NCI-H1417 (cell line): Measurements from ENCODE around the gene UGT1A1.

Experiments
- DNase-seq, 3 experiments: peaks; one replicate each; lab custom pipeline; 2025; lab: John Stamatoyannopoulos, UW

Gene UGT1A1

GRCh38 chr2:233758141-233758540, 1.9 kb upstream of the UGT1A1 start:
- DNase-seq = no peak

GRCh38 chr2:233758849-233759248, 1.2 kb upstream of the UGT1A1 start:
- DNase-seq = no peak

GRCh38 chr2:233761040-233761769, 1.1 kb downstream of the UGT1A1 start:
- DNase-seq = no peak

GRCh38 chr2:233764264-233764663, 4.2 kb downstream of the UGT1A1 start:
- DNase-seq = no peak

- no peak for DNase-seq
Observed at GRCh38 chr2:233764761-233765160, 4.7 kb downstream of the UGT1A1 start.

- DNase-seq = no peak
Observed at GRCh38 chr2:233766416-233766815, 6.3 kb downstream of the UGT1A1 start.

- DNase-seq = peak in 1 of 3 experiments; percentile 8
Observed at GRCh38 chr2:233768076-233768475, 8.0 kb downstream of the UGT1A1 start.

- no peak for DNase-seq
Observed at GRCh38 chr2:233769260-233769659, 9.2 kb downstream of the UGT1A1 start.

- DNase-seq = no peak
Observed at GRCh38 chr2:233772153-233772552, 12.1 kb downstream of the UGT1A1 start.

GRCh38 chr2:233772583-233772982, 12.5 kb downstream of the UGT1A1 start:
- no peak for DNase-seq

GRCh38 chr2:233773854-233774253, 13.8 kb downstream of the UGT1A1 start:
- no peak for DNase-seq

- no peak for DNase-seq
Observed at GRCh38 chr2:233775414-233775813, 15.3 kb downstream of the UGT1A1 start.

GRCh38 chr2:233778030-233778429, 18.0 kb downstream of the UGT1A1 start, which contains the start of gene MROH2A:
Gene MROH2A, plus strand, starts transcription at chr2:233778330. Its CDS starts 1,029 bp downstream, at chr2:233779359.
- no peak for DNase-seq

- DNase-seq = no peak
Observed at GRCh38 chr2:233779722-233780121, 19.7 kb downstream of the UGT1A1 start.

GRCh38 chr2:233780771-233781170, 20.7 kb downstream of the UGT1A1 start:
- DNase-seq = no peak

GRCh38 chr2:233789554-233789953, 29.5 kb downstream of the UGT1A1 start:
- no peak for DNase-seq

GRCh38 chr2:233791151-233791882, 31.2 kb downstream of the UGT1A1 start:
- no peak for DNase-seq

GRCh38 chr2:233791883-233792329, 31.8 kb downstream of the UGT1A1 start:
- DNase-seq = no peak

- DNase-seq = no peak
Observed at GRCh38 chr2:233792720-233793119, 32.6 kb downstream of the UGT1A1 start.

GRCh38 chr2:233793465-233794127, 33.5 kb downstream of the UGT1A1 start:
- DNase-seq = peak; percentile 2 to 59 (median 13)

GRCh38 chr2:233794128-233794658, 34.1 kb downstream of the UGT1A1 start:
- DNase-seq = no peak

GRCh38 chr2:233795735-233796171, 35.7 kb downstream of the UGT1A1 start:
- DNase-seq = no peak
